Lung (tissue), 12 donors: ENCODE results near the gene MIPOL1. TPM values are rescaled to one million over a fixed set of nuclear protein-coding genes. Genes with fewer than 3 reads are reported as not detected.
A peak's percentile ranks its signal among the peaks of the same experiment; 100 is the strongest.

Source experiments
- ATAC-seq: fragments of 200-7000 bp; cut with Tn5 transposase; one replicate; pipeline ENCODE4 v1.9.1; 2020; ENCODE audit warnings: moderate number of reproducible peaks; ENCODE audit not compliant: insufficient read depth, low FRiP score
- DNase-seq, 3 donors: peaks; one replicate each; pipeline ENCODE4 v3.0.0-alpha.2; 2013 to 2017
- H3K27ac ChIP-seq, 2 donors: one replicate each; pipeline ENCODE4 v1.5.1; 2013; ENCODE audit warnings: mild to moderate bottlenecking in 2 of 2, moderate library complexity in 2 of 2, control low read depth in 1 of 2, inconsistent platforms in 1 of 2, low read depth in 1 of 2, low read length in 1 of 2
- H3K27me3 ChIP-seq, 3 donors: one replicate each; pipeline ENCODE4 v1.5.1; 2013; ENCODE audit warnings: low read length in 2 of 3; ENCODE audit not compliant: control insufficient read depth in 3 of 3, insufficient read depth in 3 of 3
- H3K36me3 ChIP-seq, 4 donors: one replicate each; pipeline ENCODE4 v1.5.1; 2013; ENCODE audit warnings: low read length in 4 of 4, mild to moderate bottlenecking in 1 of 4, moderate library complexity in 1 of 4; ENCODE audit not compliant: control insufficient read depth in 4 of 4, insufficient read depth in 4 of 4
- H3K4me1 ChIP-seq, 5 donors: one replicate each; pipeline ENCODE4 v1.5.1; 2013; ENCODE audit warnings: low read length in 5 of 5, mild to moderate bottlenecking in 2 of 5, moderate library complexity in 1 of 5; ENCODE audit not compliant: control insufficient read depth in 5 of 5, insufficient read depth in 5 of 5
- H3K4me3 ChIP-seq: one replicate; pipeline ENCODE4 v1.5.1; 2013; ENCODE audit warnings: mild to moderate bottlenecking, control low read depth, moderate library complexity
- H3K9ac ChIP-seq, 2 donors: one replicate each; pipeline ENCODE4 v1.5.1; 2013; ENCODE audit warnings: low read length in 2 of 2, control low read depth in 1 of 2; ENCODE audit not compliant: insufficient read depth in 1 of 2
- H3K9me3 ChIP-seq, 4 donors: one replicate each; pipeline ENCODE4 v1.5.1; 2013; ENCODE audit warnings: low read length in 3 of 4, mild to moderate bottlenecking in 1 of 4, moderate library complexity in 1 of 4; ENCODE audit not compliant: control insufficient read depth in 4 of 4, insufficient read depth in 3 of 4
- WGBS, 2 donors: extraction: QIAGEN DNeasy Blood & Tissue Kit; methylation state at CpG; one replicate each; pipeline ENCODE4 v1.1.7; 2013; 5-methylcytosine and 5-hydroxymethylcytosine counted together
- polyA plus RNA-seq, 2 donors: library from polyadenylated mRNA; stranded (reverse); fragments of 200-250 nt; gene quantifications; one replicate each; pipeline ENCODE4 v1.2.1, GENCODE V29; 2013
- total RNA-seq, 2 donors: library from RNA; depleted of rRNA in 1 of 2; stranded (reverse); fragments of >200 nt in 1 of 2; gene quantifications; one replicate each; pipeline ENCODE4 v1.2.1, GENCODE V29; 2014 to 2021
- TF ChIP-seq, protein P1 (sequence below): IDR thresholded peaks from 2 replicates; pipeline ENCODE4 v1.5.1; 2012; ENCODE audit warnings: mild to moderate bottlenecking; ENCODE audit errors: control extremely low read depth, extremely low read depth
- donor health status: control.
- donor health status: control.
- donor health status: Bipolar disorder and iron deficiency.
- donor health status: healthy.
- donor health status: DM: yes; HTN: yes; CAD: no.

The MIPOL1 gene
- total and polyA plus RNA-seq, 4 donors, result 2.3 to 49.9 (median 7.0) TPM

DNA sequence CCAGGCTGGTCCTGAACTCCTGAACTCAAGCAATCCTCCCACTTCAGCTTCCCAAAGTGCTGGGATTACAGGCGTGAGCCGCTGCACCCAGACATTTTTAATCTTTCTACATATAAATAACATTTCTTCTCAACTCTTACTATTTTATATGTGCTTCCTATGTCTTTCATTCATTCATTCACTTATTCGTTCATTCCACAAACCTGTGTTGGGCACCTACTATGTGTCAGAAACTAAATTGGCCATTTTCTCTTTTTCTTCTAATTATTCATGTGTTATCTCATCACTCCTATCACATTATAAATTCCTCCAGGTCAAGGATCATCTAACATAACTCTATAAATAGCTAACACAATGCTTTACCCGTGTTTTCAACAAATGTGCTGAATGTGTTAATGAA is 373.7 kb downstream of the MIPOL1 start:
- H3K27ac ChIP-seq, result no peak overlapping the region
- DNase-seq, result no peak
- H3K9ac ChIP-seq, result no peak overlapping the region
- H3K9me3 ChIP-seq, result no peaks in the 10 kb centered on the region
- 88 to 91% methylated on average over 4 of the region's 4 CpGs for WGBS, 2 donors
- TF ChIP-seq, protein P1, sequence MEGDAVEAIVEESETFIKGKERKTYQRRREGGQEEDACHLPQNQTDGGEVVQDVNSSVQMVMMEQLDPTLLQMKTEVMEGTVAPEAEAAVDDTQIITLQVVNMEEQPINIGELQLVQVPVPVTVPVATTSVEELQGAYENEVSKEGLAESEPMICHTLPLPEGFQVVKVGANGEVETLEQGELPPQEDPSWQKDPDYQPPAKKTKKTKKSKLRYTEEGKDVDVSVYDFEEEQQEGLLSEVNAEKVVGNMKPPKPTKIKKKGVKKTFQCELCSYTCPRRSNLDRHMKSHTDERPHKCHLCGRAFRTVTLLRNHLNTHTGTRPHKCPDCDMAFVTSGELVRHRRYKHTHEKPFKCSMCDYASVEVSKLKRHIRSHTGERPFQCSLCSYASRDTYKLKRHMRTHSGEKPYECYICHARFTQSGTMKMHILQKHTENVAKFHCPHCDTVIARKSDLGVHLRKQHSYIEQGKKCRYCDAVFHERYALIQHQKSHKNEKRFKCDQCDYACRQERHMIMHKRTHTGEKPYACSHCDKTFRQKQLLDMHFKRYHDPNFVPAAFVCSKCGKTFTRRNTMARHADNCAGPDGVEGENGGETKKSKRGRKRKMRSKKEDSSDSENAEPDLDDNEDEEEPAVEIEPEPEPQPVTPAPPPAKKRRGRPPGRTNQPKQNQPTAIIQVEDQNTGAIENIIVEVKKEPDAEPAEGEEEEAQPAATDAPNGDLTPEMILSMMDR, result no peak
- no peaks in the 10 kb centered on the region for H3K36me3 ChIP-seq
- H3K27me3 ChIP-seq, result no peaks in the 10 kb centered on the region
- H3K4me1 ChIP-seq, result no peaks in the 10 kb centered on the region
- H3K4me3 ChIP-seq, result no peak overlapping the region
- no peak for ATAC-seq

DNA sequence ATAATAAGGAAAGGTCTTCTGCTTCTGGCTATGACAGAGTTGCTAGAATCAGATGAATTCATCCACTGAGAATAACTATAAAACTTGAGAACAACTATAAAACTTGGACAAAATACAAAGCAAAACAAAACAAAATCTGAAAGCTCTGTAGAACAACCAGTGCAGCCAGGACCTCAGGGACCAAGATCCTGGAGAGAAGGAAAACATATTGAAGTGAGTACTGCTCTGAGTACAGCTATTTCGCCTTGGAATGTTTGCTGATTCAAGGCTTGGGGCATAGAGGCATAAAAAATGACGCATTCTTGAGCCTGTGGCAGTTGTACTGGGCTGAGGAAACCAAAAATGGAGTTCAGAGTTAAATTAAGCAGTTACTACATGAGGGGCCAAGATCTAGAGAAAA is 375.6 kb downstream of the MIPOL1 start:
- no peaks in the 10 kb centered on the region for H3K9me3 ChIP-seq
- DNase-seq (peak in 1 of 3 donors; percentile 5), ATAC-seq (no peak)
- H3K27me3 ChIP-seq, result peaks cover 0 to 5% (median 3%) of the 10 kb centered on the region in 3 donors
- no peaks in the 10 kb centered on the region for H3K4me1 ChIP-seq
- H3K4me3 ChIP-seq, result no peak overlapping the region
- TF ChIP-seq, protein P1, result no peak
- no peak overlapping the region for H3K27ac ChIP-seq
- H3K36me3 ChIP-seq, result no peaks in the 10 kb centered on the region
- no peak overlapping the region for H3K9ac ChIP-seq
- WGBS, 2 donors, result 69 to 83% methylated on average over 2 of the region's 2 CpGs

DNA sequence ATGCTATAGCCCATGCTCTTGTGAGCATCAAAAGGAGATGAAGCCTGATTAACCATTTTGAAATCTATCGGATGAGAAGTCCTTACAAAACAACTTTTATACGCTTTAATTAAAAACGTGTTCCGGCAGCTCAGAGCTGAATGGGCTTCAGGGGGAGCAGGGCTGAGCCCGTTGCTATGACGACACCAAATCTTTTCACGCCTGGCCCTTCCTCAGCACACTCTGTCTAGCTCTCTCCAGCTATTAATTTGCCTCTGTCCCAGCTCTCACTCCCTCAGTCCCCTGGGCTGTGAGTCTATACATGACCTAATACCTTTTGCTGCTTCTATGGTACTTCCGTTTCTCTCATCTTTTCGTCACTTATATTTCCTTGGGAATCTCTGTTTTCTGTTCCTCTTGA is 381.5 kb downstream of the MIPOL1 start:
- Histone ChIP-seq H3K9ac (no peak overlapping the region), H3K27ac (no peak overlapping the region), H3K4me3 (no peak overlapping the region), H3K9me3 (peaks cover 0 to 4% (median 0%) of the 10 kb centered on the region in 4 donors), H3K4me1 (peaks cover 0 to 8% (median 3%) of the 10 kb centered on the region in 5 donors), H3K27me3 (peaks cover 4 to 41% (median 26%) of the 10 kb centered on the region in 3 donors), H3K36me3 (no peaks in the 10 kb centered on the region)
- peak in 1 of 3 donors; percentile 19 for DNase-seq
- 48 to 49% methylated on average over 9 of the region's 9 CpGs for WGBS, 2 donors
- TF ChIP-seq, protein P1, result no peak
- ATAC-seq, result no peak

DNA sequence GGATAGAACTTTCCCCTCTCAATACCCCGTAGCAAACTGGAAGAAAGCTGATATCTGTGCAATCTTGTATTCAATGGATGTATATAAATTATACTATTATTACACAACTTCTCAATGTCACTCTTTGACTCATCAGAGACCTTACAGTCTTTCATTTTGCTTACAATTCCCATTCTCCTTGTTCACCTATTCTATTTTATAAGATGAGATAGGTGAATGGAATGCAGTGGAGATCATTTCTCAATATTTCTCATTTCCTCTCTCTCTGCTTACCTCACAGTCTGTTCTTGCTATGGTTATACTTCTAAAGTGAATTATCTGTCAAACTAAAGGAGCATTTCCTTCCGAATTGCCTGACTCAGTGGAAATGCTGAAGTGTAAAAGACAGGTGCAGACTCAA is 382.4 kb downstream of the MIPOL1 start:
- no peak for ATAC-seq
- Histone ChIP-seq H3K27ac (no peak overlapping the region), H3K36me3 (no peaks in the 10 kb centered on the region), H3K4me1 (peaks cover 0 to 10% (median 3%) of the 10 kb centered on the region in 5 donors), H3K4me3 (no peak overlapping the region), H3K9me3 (peaks cover 0 to 5% (median 0%) of the 10 kb centered on the region in 4 donors), H3K9ac (no peak overlapping the region), H3K27me3 (peaks cover 4 to 50% (median 35%) of the 10 kb centered on the region in 3 donors)
- TF ChIP-seq, protein P1, result no peak
- DNase-seq, result no peak
- WGBS, 2 donors, result 83 to 88% methylated on average over 2 of the region's 2 CpGs
